GM19240 (cell line): ENCODE results near the gene CPNE4.
"Not testable (repeated sequence)": the region's sequence is repeated elsewhere in the genome, so short reads cannot be mapped to it uniquely, and the experiment has no call there.

Experiments
- DNase-seq: peaks from one replicate; pipeline ENCODE4 v3.0.0; 2011; ENCODE audit warnings: low spot score; ENCODE audit not compliant: insufficient read length

Gene CPNE4

GRCh38 chr3:132017137-132017536 is 17.7 kb downstream of the CPNE4 start:
- DNase-seq: no peak

GRCh38 chr3:132016061-132017041 is 18.5 kb downstream of the CPNE4 start:
- DNase-seq: no peak

GRCh38 chr3:132014105-132014504 is 20.7 kb downstream of the CPNE4 start:
- no peak for DNase-seq

- no peak for DNase-seq
Measured at GRCh38 chr3:132009241-132009640, 25.6 kb downstream of the CPNE4 start.

- DNase-seq: no peak
Measured at GRCh38 chr3:132008837-132009236, 26.0 kb downstream of the CPNE4 start.

GRCh38 chr3:132007617-132008016 is 27.2 kb downstream of the CPNE4 start:
- no peak for DNase-seq

- DNase-seq: no peak
Measured at GRCh38 chr3:132006605-132007204, 28.1 kb downstream of the CPNE4 start.

GRCh38 chr3:132004571-132004970 is 30.2 kb downstream of the CPNE4 start:
- no peak for DNase-seq

- DNase-seq: no peak
Measured at GRCh38 chr3:132003685-132004084, 31.1 kb downstream of the CPNE4 start.

- DNase-seq: no peak
Measured at GRCh38 chr3:132001999-132002398, 32.8 kb downstream of the CPNE4 start.

GRCh38 chr3:132001036-132001435 is 33.8 kb downstream of the CPNE4 start:
- DNase-seq: no peak

GRCh38 chr3:131998027-131998426 is 36.8 kb downstream of the CPNE4 start:
- DNase-seq: no peak

- DNase-seq: no peak
Measured at GRCh38 chr3:131995891-131996290, 38.9 kb downstream of the CPNE4 start.

- DNase-seq: no peak
Measured at GRCh38 chr3:131989318-131989717, 45.5 kb downstream of the CPNE4 start.

GRCh38 chr3:131988209-131988608 is 46.6 kb downstream of the CPNE4 start:
- no peak for DNase-seq

GRCh38 chr3:131983689-131984088 is 51.1 kb downstream of the CPNE4 start:
- DNase-seq: no peak

- DNase-seq: no peak
Measured at GRCh38 chr3:131981323-131981722, 53.5 kb downstream of the CPNE4 start.

- DNase-seq: no peak
Measured at GRCh38 chr3:131976448-131976847, 58.4 kb downstream of the CPNE4 start.

- DNase-seq: no peak
Measured at GRCh38 chr3:131975047-131975446, 59.8 kb downstream of the CPNE4 start.

GRCh38 chr3:131973731-131974130 is 61.1 kb downstream of the CPNE4 start:
- no peak for DNase-seq

- DNase-seq: no peak
Measured at GRCh38 chr3:131972550-131972949, 62.3 kb downstream of the CPNE4 start.

GRCh38 chr3:131972091-131972490 is 62.7 kb downstream of the CPNE4 start:
- no peak for DNase-seq

- not testable (repeated sequence) for DNase-seq
Measured at GRCh38 chr3:131963442-131963841, 71.4 kb downstream of the CPNE4 start.
